ENCODE measurements around the gene LCLAT1. TPM values are rescaled to one million over a fixed set of nuclear protein-coding genes. Genes with fewer than 3 reads are reported as not detected.
A peak's percentile ranks its signal among the peaks of the same experiment; 100 is the strongest.

Gene LCLAT1
- 10.1 TPM for polyA plus RNA-seq (2013, experiment 1 of 2)
- 9.7 TPM for polyA plus RNA-seq (2013, experiment 2 of 2)

DNA sequence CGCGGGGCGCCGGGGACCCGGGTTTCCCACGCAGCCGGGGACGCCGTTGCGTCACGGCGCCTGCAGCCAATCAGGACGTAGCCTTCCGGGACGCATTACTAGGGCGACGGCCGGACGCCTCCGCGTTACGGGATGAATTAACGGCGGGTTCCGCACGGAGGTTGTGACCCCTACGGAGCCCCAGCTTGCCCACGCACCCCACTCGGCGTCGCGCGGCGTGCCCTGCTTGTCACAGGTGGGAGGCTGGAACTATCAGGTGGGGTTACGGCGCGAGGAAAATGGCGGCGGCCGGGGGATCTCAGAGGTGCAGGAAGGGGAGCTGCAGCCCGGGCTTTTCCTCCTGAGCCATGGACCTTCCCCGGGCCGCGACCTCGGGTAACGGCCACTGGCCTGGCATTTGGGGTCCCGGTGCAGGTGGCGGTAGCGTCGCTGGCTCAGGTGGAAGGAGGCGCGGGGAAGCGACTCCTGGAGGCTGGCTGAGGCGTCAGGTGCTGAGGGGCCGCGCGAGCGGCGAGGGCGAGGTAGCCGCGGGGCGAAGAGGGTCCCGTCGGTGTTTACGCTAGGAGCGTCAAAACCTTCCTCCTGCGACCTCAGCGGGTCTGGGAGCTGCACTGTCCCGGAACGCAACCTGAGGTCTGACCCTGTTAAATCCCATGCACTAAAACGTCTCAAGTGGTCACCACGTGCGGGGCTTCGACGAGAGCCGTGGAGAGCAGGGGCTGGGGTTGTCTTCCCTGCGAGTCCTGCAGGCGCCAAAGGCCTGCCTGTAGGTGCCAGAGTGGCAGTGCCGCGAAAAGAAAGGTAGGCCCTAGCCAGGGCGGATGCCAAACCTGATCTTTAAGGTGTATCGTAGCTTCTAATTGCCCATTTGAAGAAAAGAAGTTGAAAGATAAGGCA is at the start of gene LCLAT1:
Gene LCLAT1, plus strand, starts transcription at position 98 of the 897 bp plus-strand sequence. CDS start 78,345 bp downstream, outside the sequence.
- Histone ChIP-seq H3K36me3 (ENCODE audit: control insufficient read depth, insufficient read depth, low read length) (peaks cover 6% of the 10 kb centered on the region), H3K9me3 (ENCODE audit: control insufficient read depth, low read length) (no peaks in the 10 kb centered on the region), H3K4me3 (ENCODE audit: extremely low read depth, insufficient read depth, low read length, poor library complexity, severe bottlenecking) (peak within 1 kb of the TSS; percentile 83), H3K4me1 (ENCODE audit: control insufficient read depth, insufficient read depth, low read length, poor library complexity, severe bottlenecking) (no peaks in the 10 kb centered on the region), H3K27ac (ENCODE audit: low read depth, low read length, severe bottlenecking) (peak within 1 kb of the TSS; percentile 57)
- 8% methylated on average over 79 of the region's 83 CpGs for WGBS, 2 experiments (ENCODE audit: insufficient coverage in 2 of 2)

DNA sequence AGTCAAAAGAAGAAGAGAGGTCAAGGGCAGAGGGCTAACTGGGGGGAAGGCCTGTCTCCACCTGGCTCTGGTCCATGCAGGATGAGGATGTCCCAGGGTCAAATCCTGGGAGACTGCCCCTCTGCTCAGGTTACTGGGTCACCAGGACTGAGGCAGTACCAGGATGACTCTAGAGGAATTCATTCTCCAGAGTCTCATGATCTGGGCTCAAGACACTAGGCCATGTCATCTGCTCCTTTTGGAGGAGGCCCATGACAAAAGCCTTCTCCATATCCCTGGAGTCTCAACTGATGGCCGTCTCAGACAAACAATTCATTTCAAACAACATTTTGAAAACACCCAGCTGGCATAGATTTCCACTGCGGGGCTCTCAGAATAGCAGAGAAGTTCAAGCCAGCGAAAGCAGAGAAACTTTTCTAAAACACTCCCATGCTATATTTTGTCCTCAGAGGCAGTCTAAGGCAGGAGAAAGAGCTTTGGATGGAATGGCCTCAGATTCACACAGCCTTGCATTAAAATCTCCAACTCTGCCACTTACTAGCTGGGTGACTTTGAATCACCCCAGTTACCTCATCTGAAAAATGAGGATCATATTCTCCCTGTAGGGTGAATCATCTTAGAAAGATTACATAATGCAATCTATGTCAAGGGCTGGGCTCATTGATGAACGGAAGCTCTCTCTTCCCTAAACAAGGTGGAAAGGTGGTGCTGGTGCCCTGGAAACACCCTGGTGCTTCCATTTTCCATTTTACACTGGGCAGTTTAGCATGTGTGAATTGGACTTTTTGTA is 48.8 kb upstream of the LCLAT1 start:
- 96 to 100% methylated on average over 1 to 2 of the region's 4 CpGs for WGBS, 2 experiments (ENCODE audit: insufficient coverage in 2 of 2)
- Histone ChIP-seq H3K36me3 (ENCODE audit: control insufficient read depth, insufficient read depth, low read length) (no peaks in the 10 kb centered on the region), H3K4me3 (ENCODE audit: extremely low read depth, insufficient read depth, low read length, poor library complexity, severe bottlenecking) (no peak overlapping the region), H3K27ac (ENCODE audit: low read depth, low read length, severe bottlenecking) (no peak overlapping the region), H3K4me1 (ENCODE audit: control insufficient read depth, insufficient read depth, low read length, poor library complexity, severe bottlenecking) (no peaks in the 10 kb centered on the region), H3K9me3 (ENCODE audit: control insufficient read depth, low read length) (no peaks in the 10 kb centered on the region)

DNA sequence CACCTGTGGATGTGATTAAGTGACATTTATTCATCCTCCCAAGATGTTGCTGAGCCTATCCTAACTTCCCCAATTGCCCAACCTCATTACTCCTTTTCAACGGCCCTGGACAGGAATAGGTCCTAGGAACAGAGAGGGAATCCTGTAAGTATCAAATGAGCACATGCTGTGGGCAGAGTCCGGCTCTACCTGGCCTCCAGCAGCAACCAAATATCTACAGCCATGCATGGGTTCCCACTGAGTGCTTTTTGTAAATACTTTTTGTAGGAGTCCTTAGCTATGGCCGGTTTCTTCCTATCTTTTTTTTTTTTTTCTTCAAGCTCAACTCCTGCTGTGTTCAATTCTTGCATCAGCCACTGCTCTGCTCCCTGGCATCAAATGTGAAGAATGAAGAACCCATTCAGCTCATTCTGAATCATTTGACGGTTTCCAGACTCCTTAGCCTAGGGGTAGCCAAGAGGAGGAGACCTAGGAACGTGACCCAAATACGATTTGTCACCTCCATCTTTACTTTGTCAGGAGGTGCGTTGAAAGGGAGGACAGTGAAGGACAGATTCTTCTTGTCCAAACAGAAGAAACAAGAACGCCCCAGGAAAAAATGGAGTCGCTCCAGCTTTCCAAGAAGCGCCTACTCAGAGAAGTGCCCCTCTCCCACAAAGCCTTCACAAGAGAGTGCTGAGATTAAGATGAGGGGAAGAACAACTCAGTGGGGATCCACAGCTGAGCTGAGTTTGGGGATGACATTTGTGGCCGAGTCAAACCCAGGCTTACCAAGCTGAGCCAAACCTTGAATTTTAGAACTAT is 46.7 kb upstream of the LCLAT1 start:
- Histone ChIP-seq H3K4me3 (ENCODE audit: extremely low read depth, insufficient read depth, low read length, poor library complexity, severe bottlenecking) (no peak overlapping the region), H3K27ac (ENCODE audit: low read depth, low read length, severe bottlenecking) (no peak overlapping the region), H3K36me3 (ENCODE audit: control insufficient read depth, insufficient read depth, low read length) (no peaks in the 10 kb centered on the region), H3K4me1 (ENCODE audit: control insufficient read depth, insufficient read depth, low read length, poor library complexity, severe bottlenecking) (peaks cover 3% of the 10 kb centered on the region), H3K9me3 (ENCODE audit: control insufficient read depth, low read length) (no peaks in the 10 kb centered on the region)
- 79 to 92% methylated on average over 1 to 4 of the region's 11 CpGs for WGBS, 2 experiments (ENCODE audit: insufficient coverage in 2 of 2)

DNA sequence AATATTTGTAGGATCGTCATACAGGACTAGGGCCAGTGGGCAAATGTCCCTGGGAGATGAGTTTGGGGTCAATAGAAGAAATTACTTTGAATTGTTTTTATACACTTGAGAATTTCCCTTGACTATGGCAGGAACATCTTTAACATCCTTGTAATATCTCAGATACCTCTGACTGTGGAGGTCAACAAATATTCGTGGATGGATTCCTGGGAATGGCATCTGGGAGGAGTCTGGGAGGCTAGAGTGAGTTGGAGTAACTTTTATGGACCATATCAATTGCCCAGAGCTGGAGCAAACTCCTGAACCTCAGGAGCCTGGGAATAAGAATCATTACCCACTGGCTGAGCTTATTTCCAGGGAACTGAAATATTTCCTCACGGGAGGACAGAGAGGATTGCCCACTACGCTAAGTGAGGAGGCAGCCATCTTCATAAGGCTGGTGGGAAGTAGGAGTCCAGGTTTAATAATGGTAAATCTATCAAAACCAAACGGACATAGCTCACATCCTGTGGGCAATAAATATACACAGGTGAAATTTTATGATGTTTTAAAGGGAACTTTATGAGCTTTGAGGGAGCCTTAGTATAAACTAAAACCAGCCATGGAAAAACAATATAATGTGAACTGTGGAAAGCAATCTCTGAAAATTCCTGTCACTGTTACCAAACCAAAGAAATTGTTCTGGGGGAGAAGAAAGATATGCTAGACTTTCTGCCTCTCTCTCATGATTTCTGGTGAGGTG is 44.4 kb upstream of the LCLAT1 start:
- H3K9me3 ChIP-seq (ENCODE audit: control insufficient read depth, low read length) = no peaks in the 10 kb centered on the region
- H3K4me3 ChIP-seq (ENCODE audit: extremely low read depth, insufficient read depth, low read length, poor library complexity, severe bottlenecking) = no peak overlapping the region
- no peak overlapping the region for H3K27ac ChIP-seq (ENCODE audit: low read depth, low read length, severe bottlenecking)
- H3K36me3 ChIP-seq (ENCODE audit: control insufficient read depth, insufficient read depth, low read length) = no peaks in the 10 kb centered on the region
- peaks cover 3% of the 10 kb centered on the region for H3K4me1 ChIP-seq (ENCODE audit: control insufficient read depth, insufficient read depth, low read length, poor library complexity, severe bottlenecking)
- WGBS, 2 experiments (ENCODE audit: insufficient coverage in 2 of 2) = 89 to 100% methylated on average over 1 to 4 of the region's 5 CpGs

DNA sequence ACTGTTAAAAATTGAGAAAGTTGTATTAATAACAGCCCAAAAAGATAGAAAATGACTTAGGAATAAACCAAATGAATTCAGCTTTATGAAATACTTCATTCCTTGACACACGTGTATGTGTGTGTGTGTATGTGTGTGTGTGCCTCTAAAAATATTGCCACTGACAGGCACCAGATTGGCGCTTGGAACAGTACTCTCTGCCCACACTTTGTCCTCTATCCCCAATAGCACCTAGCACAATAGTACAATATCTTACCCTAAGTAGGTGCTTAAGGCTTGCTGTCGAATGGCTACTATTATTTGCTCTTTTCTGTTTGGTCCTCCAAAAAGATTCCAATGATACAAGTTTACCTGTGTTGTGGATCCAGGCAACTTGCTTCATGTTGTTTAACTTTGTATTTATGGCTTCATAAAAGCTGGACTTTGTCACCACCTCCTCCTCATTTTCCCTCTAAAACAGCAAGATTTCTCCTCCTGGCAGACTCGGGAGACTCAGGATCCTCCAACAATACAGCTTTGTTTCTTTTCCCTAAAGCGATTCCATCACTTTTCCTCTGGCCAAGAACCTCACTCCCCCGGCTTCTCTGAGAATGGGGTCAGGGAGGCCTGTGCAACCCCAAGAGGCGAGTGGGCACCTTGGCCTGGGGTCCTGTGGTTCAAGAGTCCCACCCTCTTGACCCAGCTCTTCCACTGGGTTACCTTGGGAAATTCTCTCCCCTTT is 43.3 kb upstream of the LCLAT1 start:
- 87 to 93% methylated on average over 3 to 5 of the region's 7 CpGs for WGBS, 2 experiments (ENCODE audit: insufficient coverage in 2 of 2)
- Histone ChIP-seq H3K4me3 (ENCODE audit: extremely low read depth, insufficient read depth, low read length, poor library complexity, severe bottlenecking) (no peak overlapping the region), H3K36me3 (ENCODE audit: control insufficient read depth, insufficient read depth, low read length) (no peaks in the 10 kb centered on the region), H3K9me3 (ENCODE audit: control insufficient read depth, low read length) (no peaks in the 10 kb centered on the region), H3K4me1 (ENCODE audit: control insufficient read depth, insufficient read depth, low read length, poor library complexity, severe bottlenecking) (peaks cover 4% of the 10 kb centered on the region), H3K27ac (ENCODE audit: low read depth, low read length, severe bottlenecking) (no peak overlapping the region)

DNA sequence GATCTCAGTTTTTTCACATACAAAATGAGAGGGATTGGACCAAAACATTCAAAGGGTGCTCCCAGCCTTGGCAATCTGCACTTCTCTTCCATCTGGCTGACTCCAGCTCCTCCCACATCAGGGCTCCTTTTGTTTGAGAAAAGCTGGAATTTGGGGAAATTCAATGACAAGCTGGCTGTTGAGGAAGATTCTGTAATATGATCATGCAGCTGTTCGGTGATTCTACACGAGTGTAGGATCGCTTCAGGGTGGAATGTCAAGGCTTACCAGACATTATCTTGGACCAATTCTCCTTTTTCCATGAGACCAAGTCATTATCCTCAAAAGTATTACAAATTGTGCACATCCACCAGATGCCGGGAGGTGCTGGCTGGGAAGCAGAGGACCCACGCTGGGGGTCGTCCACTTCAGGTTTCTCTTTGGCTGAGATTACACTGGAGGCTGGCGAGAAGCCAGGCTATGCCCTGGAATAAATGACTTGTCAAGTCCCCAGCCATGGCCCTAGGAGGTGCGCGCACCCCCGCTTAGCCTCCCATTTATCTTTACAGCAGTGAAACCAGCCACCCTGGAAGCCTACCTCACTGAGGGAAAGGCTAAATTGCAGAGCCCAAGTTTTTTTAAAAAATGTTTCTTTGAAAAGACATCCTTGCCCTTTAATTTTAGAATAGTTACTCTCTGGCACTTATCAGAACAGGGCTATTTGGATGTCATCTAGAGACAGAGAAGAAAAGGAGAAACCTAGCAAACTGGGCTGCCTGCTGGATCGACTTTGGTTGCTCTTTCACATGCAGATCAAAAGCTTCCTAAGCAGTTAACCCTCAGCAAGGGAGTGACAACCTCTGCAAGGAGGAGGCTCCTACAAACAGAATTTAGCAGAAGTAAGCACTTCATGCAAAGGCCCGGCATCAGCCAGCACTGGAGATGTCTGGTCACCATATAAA is 42.5 kb upstream of the LCLAT1 start:
- Histone ChIP-seq H3K9me3 (ENCODE audit: control insufficient read depth, low read length) (no peaks in the 10 kb centered on the region), H3K4me1 (ENCODE audit: control insufficient read depth, insufficient read depth, low read length, poor library complexity, severe bottlenecking) (peaks cover 6% of the 10 kb centered on the region), H3K4me3 (ENCODE audit: extremely low read depth, insufficient read depth, low read length, poor library complexity, severe bottlenecking) (no peak overlapping the region), H3K36me3 (ENCODE audit: control insufficient read depth, insufficient read depth, low read length) (no peaks in the 10 kb centered on the region), H3K27ac (ENCODE audit: low read depth, low read length, severe bottlenecking) (no peak overlapping the region)
- WGBS, 2 experiments (ENCODE audit: insufficient coverage in 2 of 2) = 40 to 62% methylated on average over 8 to 9 of the region's 12 CpGs

DNA sequence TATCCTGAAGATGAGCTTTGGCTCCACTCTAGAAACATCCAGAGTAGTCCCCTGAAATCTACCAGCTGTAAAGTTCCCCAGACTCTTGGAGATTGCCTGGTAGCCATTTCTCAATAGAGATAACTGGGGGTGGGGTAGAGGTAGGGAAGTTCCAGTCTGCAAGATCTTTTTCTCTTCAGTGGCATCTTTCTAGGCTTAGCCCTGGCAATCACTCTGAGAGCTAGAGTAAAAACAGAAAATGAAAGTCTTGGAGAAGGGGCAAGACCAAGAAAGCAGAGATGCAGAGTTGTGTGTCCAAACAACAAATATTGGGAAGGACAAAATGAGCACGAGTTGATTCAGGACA is 41.8 kb upstream of the LCLAT1 start:
- Histone ChIP-seq H3K36me3 (ENCODE audit: control insufficient read depth, insufficient read depth, low read length) (no peaks in the 10 kb centered on the region), H3K4me1 (ENCODE audit: control insufficient read depth, insufficient read depth, low read length, poor library complexity, severe bottlenecking) (peaks cover 6% of the 10 kb centered on the region), H3K27ac (ENCODE audit: low read depth, low read length, severe bottlenecking) (no peak overlapping the region), H3K9me3 (ENCODE audit: control insufficient read depth, low read length) (no peaks in the 10 kb centered on the region), H3K4me3 (ENCODE audit: extremely low read depth, insufficient read depth, low read length, poor library complexity, severe bottlenecking) (no peak overlapping the region)
- WGBS, 2 experiments (ENCODE audit: insufficient coverage in 2 of 2) = 91% methylated on average over 1 of the region's 1 CpG

DNA sequence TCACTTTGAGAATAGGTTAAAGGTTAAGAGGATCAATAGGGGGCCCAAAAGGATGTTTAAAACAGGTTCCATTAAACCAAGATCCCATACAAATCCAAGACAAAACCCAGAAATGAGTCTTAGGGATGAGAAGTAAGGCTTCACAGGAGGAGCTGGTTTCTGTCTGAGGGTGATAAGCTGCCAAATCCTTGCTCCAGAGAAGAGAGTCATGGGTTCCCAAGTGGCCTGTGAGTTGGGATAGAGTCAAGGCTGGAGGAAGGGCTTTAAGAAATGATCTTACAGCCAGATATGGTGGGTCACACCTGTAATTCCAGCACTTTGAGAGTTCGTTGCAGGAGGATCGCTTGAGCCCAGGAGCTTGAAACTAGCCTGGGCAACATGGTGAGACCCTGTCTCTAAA is 40.2 kb upstream of the LCLAT1 start:
- 88% methylated on average over 2 of the region's 2 CpGs; no CpG with 5 or more reads in 1 of the 2 experiments for WGBS, 2 experiments (ENCODE audit: insufficient coverage in 2 of 2)
- Histone ChIP-seq H3K4me3 (ENCODE audit: extremely low read depth, insufficient read depth, low read length, poor library complexity, severe bottlenecking) (no peak overlapping the region), H3K9me3 (ENCODE audit: control insufficient read depth, low read length) (no peaks in the 10 kb centered on the region), H3K36me3 (ENCODE audit: control insufficient read depth, insufficient read depth, low read length) (no peaks in the 10 kb centered on the region), H3K27ac (ENCODE audit: low read depth, low read length, severe bottlenecking) (no peak overlapping the region), H3K4me1 (ENCODE audit: control insufficient read depth, insufficient read depth, low read length, poor library complexity, severe bottlenecking) (peaks cover 14% of the 10 kb centered on the region)

DNA sequence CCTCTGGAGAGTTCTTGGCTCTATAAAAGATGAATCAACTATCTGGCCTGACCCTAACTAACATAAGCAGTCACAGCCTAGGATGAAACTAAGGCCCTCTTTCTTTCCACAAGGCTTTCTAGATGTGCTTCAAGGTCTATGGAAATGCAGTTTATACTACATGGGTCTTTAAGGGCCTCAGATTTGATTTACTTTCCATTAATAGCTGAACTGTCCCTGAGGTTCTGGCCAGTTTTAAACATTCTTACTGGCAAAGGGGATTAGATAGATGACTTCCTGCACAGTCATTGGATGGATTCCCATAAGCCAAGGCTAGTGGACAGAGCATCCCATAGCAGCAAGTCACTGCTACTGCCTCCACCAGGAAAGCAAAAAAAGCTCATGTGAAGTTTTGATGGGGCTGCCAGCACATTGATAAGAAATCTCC is 38.1 kb upstream of the LCLAT1 start:
- H3K9me3 ChIP-seq (ENCODE audit: control insufficient read depth, low read length) = no peaks in the 10 kb centered on the region
- H3K4me1 ChIP-seq (ENCODE audit: control insufficient read depth, insufficient read depth, low read length, poor library complexity, severe bottlenecking) = peaks cover 23% of the 10 kb centered on the region
- H3K36me3 ChIP-seq (ENCODE audit: control insufficient read depth, insufficient read depth, low read length) = no peaks in the 10 kb centered on the region
- no peak overlapping the region for H3K27ac ChIP-seq (ENCODE audit: low read depth, low read length, severe bottlenecking)
- no peak overlapping the region for H3K4me3 ChIP-seq (ENCODE audit: extremely low read depth, insufficient read depth, low read length, poor library complexity, severe bottlenecking)

All from mesodermal cell (in vitro differentiated cells).